Activated naive CD8-positive, alpha-beta T cell treated with anti-CD3 and anti-CD28 coated beads, Interleukin-2, amount 50 U/mL, for 24 hours (primary cell): ENCODE measurements around the gene NEIL1.
"Not testable (repeated sequence)": the region's sequence is repeated elsewhere in the genome, so short reads cannot be mapped to it uniquely, and the experiment has no call there.

Experiments
- ATAC-seq: fragments of 150-1000 bp; cut with Tn5 transposase; one replicate; pipeline ENCODE4 v1.10.0; 2021
- DNase-seq: peaks from one replicate; pipeline ENCODE4 v3.0.0; 2021
- H3K27ac Mint-ChIP-seq: one replicate; pipeline ENCODE4 v1.8.0; 2021; ENCODE audit warnings: mild to moderate bottlenecking, mixed read lengths
- H3K27me3 Mint-ChIP-seq: one replicate; pipeline ENCODE4 v1.8.0; 2021; ENCODE audit warnings: mixed read lengths
- H3K36me3 Mint-ChIP-seq: one replicate; pipeline ENCODE4 v1.8.0; 2021; ENCODE audit warnings: low read depth, mixed read lengths
- H3K4me1 Mint-ChIP-seq: one replicate; pipeline ENCODE4 v1.8.0; 2021; ENCODE audit warnings: mixed read lengths
- H3K4me3 Mint-ChIP-seq: one replicate; pipeline ENCODE4 v1.8.0; 2021; ENCODE audit warnings: mild to moderate bottlenecking, moderate library complexity, mixed read lengths
- H3K9me3 Mint-ChIP-seq: one replicate; pipeline ENCODE4 v1.8.0; 2021; ENCODE audit warnings: mixed read lengths

The NEIL1 gene

DNA sequence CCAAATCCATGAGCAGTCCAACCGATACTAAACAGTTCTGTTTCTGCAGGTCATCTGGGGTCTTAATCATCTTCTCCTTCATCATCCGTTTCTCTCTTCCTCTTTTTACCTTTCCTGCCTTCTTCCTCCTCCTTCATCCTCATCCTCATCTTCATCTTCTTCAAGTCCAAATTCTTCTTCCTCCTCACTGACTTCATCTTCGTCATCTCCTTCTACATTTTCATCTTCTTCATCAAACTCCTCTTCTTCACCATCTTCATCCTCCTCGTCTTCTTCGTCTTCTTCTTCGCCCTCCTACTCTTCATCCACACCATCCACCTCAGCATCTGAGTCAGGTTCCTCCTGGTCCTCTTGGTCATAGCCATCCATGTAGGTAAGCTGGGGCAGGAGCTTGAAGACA lies 25.1 kb upstream of the NEIL1 start:
- Mint-ChIP-seq H3K4me3 (no peak overlapping the region), H3K9me3 (no peaks in the 10 kb centered on the region), H3K4me1 (no peaks in the 10 kb centered on the region), H3K27me3 (peaks cover 7% of the 10 kb centered on the region), H3K27ac (no peak overlapping the region), H3K36me3 (no peaks in the 10 kb centered on the region)
- DNase-seq (no peak), ATAC-seq (no peak)

DNA sequence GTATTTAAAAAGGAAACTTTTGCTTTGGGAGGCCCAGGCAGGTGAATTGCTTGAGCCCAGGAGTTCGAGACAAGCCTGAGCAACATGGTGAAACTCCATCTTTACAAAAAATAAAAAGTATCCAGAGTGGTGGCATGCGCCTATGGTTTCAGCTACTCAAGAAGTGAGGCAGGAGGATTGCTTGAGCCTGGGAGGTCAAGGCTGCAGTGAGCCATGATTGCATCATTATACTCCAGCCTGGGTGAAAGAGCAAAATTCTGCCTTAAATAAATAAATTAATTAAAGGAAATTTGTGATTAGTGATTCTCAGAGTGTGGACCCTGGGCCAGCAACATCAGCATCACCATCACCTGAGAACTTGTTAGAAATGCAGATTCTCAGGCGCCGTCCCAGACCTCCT lies 20.9 kb upstream of the NEIL1 start:
- Mint-ChIP-seq H3K36me3 (no peaks in the 10 kb centered on the region), H3K4me1 (no peaks in the 10 kb centered on the region), H3K27ac (no peak overlapping the region), H3K4me3 (no peak overlapping the region), H3K9me3 (no peaks in the 10 kb centered on the region), H3K27me3 (peaks cover 5% of the 10 kb centered on the region)
- DNase-seq: no peak
- no peak for ATAC-seq

DNA sequence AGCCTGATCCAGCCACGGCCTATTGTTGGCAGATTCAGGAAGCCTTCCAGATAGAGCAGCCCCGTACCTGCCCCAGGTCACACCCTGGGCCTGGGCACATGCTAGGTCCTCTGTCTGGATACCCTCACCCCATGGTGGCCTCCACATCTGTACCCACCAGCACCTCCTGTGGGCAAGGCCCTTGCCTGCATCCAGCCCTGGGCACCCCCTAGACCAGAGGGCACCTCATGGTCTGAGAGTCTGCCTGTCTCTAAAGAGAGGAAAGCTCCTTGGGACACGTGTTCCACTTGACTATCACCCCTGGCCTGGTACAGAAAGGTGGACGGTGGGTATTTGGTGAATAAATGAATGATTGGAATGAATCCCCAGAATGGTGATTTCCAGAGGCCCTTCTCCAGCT lies 19.8 kb upstream of the NEIL1 start:
- Mint-ChIP-seq H3K27me3 (peaks cover 2% of the 10 kb centered on the region), H3K9me3 (no peaks in the 10 kb centered on the region), H3K27ac (no peak overlapping the region), H3K4me3 (no peak overlapping the region), H3K36me3 (no peaks in the 10 kb centered on the region), H3K4me1 (no peaks in the 10 kb centered on the region)
- ATAC-seq (no peak), DNase-seq (no peak)

DNA sequence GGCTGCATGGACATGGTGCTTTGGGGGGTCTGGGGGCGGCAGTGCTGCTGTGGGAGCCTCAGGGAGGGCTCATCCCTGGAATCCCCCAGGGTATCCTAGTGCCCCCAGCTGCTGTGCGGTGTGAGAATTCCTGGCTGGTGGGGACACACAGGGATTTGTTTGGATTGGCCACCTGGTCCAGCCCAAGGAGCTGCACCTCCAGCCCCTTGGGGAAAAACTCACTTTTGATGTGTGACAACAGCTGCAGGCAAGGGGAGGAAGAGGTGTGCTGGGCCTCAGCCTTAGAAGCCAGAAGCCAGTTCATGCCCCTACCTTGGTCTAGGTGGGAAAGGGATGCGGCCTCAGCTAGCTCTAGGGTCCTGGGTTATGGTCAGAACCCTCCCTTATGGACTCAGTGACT lies 19.3 kb upstream of the NEIL1 start:
- ATAC-seq (no peak), DNase-seq (no peak)
- no peaks in the 10 kb centered on the region for H3K4me1 Mint-ChIP-seq
- no peak overlapping the region for H3K4me3 Mint-ChIP-seq
- no peak overlapping the region for H3K27ac Mint-ChIP-seq
- H3K27me3 Mint-ChIP-seq: peaks cover 2% of the 10 kb centered on the region
- no peaks in the 10 kb centered on the region for H3K9me3 Mint-ChIP-seq
- H3K36me3 Mint-ChIP-seq: no peaks in the 10 kb centered on the region

- no peaks in the 10 kb centered on the region for H3K4me1 Mint-ChIP-seq
- DNase-seq: no peak
- no peak overlapping the region for H3K27ac Mint-ChIP-seq
- H3K36me3 Mint-ChIP-seq: no peaks in the 10 kb centered on the region
- H3K27me3 Mint-ChIP-seq: peaks cover 2% of the 10 kb centered on the region
- H3K4me3 Mint-ChIP-seq: no peak overlapping the region
- H3K9me3 Mint-ChIP-seq: no peaks in the 10 kb centered on the region
- no peak for ATAC-seq
Observed at GRCh38 chr15:75328493-75329314, 18.1 kb upstream of the NEIL1 start.

- Mint-ChIP-seq H3K4me3 (no peak overlapping the region), H3K27ac (no peak overlapping the region), H3K27me3 (peaks cover 2% of the 10 kb centered on the region), H3K9me3 (no peaks in the 10 kb centered on the region), H3K36me3 (no peaks in the 10 kb centered on the region), H3K4me1 (no peaks in the 10 kb centered on the region)
- ATAC-seq (no peak), DNase-seq (no peak)
Observed at GRCh38 chr15:75329571-75329970, 17.3 kb upstream of the NEIL1 start.

- peaks cover 17% of the 10 kb centered on the region for H3K4me1 Mint-ChIP-seq
- H3K27me3 Mint-ChIP-seq, H3K9me3 Mint-ChIP-seq, H3K36me3 Mint-ChIP-seq, DNase-seq, H3K4me3 Mint-ChIP-seq, H3K27ac Mint-ChIP-seq, ATAC-seq: not testable (repeated sequence)
Observed at GRCh38 chr15:75332093-75332492, 14.7 kb upstream of the NEIL1 start.

- DNase-seq, H3K27ac Mint-ChIP-seq, H3K9me3 Mint-ChIP-seq, H3K36me3 Mint-ChIP-seq, H3K27me3 Mint-ChIP-seq, H3K4me3 Mint-ChIP-seq, ATAC-seq: not testable (repeated sequence)
- peaks cover 21% of the 10 kb centered on the region for H3K4me1 Mint-ChIP-seq
Observed at GRCh38 chr15:75333654-75334419, 13.0 kb upstream of the NEIL1 start.

DNA sequence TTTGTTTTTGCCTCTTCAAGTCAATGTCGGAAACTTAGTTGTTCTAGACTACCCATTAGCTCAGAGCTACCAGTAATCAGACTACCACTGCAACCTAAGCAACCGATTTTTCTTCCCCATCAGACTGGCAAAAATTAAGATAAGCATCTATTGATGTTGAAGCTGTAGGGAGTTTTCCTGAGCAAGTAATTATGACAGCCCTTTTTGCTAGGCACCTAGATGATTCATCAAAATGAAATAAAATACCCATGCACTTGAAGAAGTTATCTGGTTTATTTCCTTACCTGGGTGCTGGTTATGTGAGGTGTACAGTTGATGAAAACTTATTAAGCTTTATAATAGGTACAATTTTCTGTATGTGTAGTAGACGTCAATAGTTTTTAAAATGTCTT lies 11.5 kb upstream of the NEIL1 start:
- ATAC-seq (no peak), DNase-seq (no peak)
- Mint-ChIP-seq H3K36me3 (peaks cover 5% of the 10 kb centered on the region), H3K27ac (peak overlapping the region; percentile 96), H3K4me1 (peaks cover 21% of the 10 kb centered on the region), H3K9me3 (no peaks in the 10 kb centered on the region), H3K27me3 (peaks cover 5% of the 10 kb centered on the region), H3K4me3 (peak overlapping the region; percentile 91)

DNA sequence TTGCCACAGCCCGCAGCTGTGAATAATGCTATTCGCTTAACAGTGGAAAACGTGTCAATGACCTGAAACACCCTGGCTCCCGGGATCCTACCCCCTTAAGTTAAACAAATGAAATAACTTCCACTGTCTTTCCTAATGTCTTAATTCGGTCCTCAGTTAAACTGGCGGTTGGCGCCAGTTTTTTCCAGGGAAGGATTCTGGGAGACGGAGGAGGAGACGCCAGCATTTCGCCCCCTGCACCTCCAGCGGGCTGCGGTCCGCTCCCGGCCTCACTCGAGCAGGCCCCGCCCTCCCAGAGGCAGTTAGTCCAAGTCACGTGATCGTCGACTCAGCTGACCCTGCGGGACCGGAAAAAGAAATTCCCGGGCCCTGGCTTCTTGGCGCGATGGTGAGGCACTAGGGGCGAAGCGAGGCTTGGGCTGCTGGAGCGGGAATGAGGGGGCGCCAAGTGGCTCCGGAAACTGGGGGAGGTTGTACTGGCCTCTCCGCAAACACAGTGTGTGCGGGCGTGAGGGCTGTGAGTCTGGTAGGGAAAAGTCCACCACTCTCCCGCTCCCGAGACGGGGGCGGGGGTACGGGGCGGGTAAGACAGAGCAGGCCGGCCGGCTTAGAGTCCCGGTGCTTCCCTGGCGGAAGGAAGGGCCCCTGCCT lies 11.0 kb upstream of the NEIL1 start, which contains the start of gene COMMD4:
TSS of gene COMMD4 (plus strand) at position 359 of the 651 bp plus-strand sequence. CDS start at position 386, 27 bp downstream.
- no peaks in the 10 kb centered on the region for H3K9me3 Mint-ChIP-seq
- peak; percentile 72 for ATAC-seq
- DNase-seq: peak; percentile 89
- H3K36me3 Mint-ChIP-seq: peaks cover 6% of the 10 kb centered on the region
- H3K4me1 Mint-ChIP-seq: peaks cover 21% of the 10 kb centered on the region
- peak within 1 kb of the TSS; percentile 96 for H3K27ac Mint-ChIP-seq
- H3K4me3 Mint-ChIP-seq: peak within 1 kb of the TSS; percentile 91
- peaks cover 5% of the 10 kb centered on the region for H3K27me3 Mint-ChIP-seq

DNA sequence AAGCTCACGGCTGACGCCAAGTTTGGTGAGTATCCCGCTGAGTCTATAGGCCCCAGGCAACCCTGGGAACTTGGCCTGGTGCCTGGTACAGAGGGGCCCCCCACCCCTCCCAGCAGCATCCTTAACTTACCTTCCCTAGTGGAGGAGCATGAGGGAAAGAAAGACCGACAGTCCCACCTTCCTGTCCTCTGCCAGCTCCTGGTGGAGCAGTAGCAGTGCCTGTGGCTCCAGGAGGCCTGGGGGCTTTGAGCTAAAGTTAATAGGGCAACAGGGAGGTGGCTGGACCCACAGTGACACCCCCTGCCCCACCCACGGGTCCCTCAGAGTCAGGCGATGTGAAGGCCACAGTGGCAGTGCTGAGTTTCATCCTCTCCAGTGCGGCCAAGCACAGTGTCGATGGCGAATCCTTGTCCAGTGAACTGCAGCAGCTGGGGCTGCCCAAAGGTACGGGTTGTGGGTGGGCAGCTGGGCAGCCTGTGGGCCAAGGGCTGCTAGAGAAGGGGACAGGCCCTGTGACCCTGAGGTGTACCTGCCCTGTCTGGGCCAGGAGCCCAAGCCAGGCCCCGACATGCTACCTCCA lies 8.1 kb upstream of the NEIL1 start:
- Mint-ChIP-seq H3K4me3 (no peak overlapping the region), H3K36me3 (peaks cover 6% of the 10 kb centered on the region), H3K27ac (no peak overlapping the region), H3K27me3 (peaks cover 4% of the 10 kb centered on the region), H3K9me3 (no peaks in the 10 kb centered on the region), H3K4me1 (peaks cover 21% of the 10 kb centered on the region)
- ATAC-seq: no peak
- DNase-seq: no peak

GRCh38 chr15:75339531-75340240 lies 7.2 kb upstream of the NEIL1 start:
- no peak for DNase-seq
- ATAC-seq: no peak
- Mint-ChIP-seq H3K27ac (no peak overlapping the region), H3K4me1 (peaks cover 21% of the 10 kb centered on the region), H3K27me3 (peaks cover 4% of the 10 kb centered on the region), H3K4me3 (no peak overlapping the region), H3K36me3 (peaks cover 6% of the 10 kb centered on the region), H3K9me3 (no peaks in the 10 kb centered on the region)

- Mint-ChIP-seq H3K27ac (no peak overlapping the region), H3K36me3 (peaks cover 6% of the 10 kb centered on the region), H3K4me3 (no peak overlapping the region)
Observed at GRCh38 chr15:75342221-75342620, 4.6 kb upstream of the NEIL1 start.

GRCh38 chr15:75343953-75344352 lies 2.9 kb upstream of the NEIL1 start:
- H3K9me3 Mint-ChIP-seq, H3K36me3 Mint-ChIP-seq, DNase-seq, H3K27ac Mint-ChIP-seq, H3K4me3 Mint-ChIP-seq, ATAC-seq, H3K27me3 Mint-ChIP-seq: not testable (repeated sequence)
- peaks cover 18% of the 10 kb centered on the region for H3K4me1 Mint-ChIP-seq

More at GRCh38 chr15:75342221-75342620, 4.6 kb upstream of the NEIL1 start:
- ATAC-seq: no peak
- no peak for DNase-seq
- no peaks in the 10 kb centered on the region for H3K9me3 Mint-ChIP-seq
- H3K4me1 Mint-ChIP-seq: peaks cover 11% of the 10 kb centered on the region
- H3K27me3 Mint-ChIP-seq: peaks cover 4% of the 10 kb centered on the region
